HCT116 (cell line): ENCODE data around the gene TSC2. TPM values are rescaled to one million over a fixed set of nuclear protein-coding genes. Genes with fewer than 3 reads are reported as not detected.

Experiments used
- ATAC-seq: fragments of 200-7000 bp; cut with Tn5 transposase; 2 replicates; pipeline ENCODE4 v1.9.1; 2020; ENCODE audit warnings: mild to moderate bottlenecking, moderate library complexity
- BruUV-seq: library from RNA; stranded (reverse); fragments of 400-500 nt; replicated peaks from 2 replicates; lab custom pipeline; 2021; lab: Mats Ljungman, UMichigan
- CTCF ChIA-PET: fragments of 300-600 bp; sonication (Branson Sonifier 250); formaldehyde crosslinking; loops from one replicate; lab custom pipeline; 2021; ENCODE audit warnings: antibody characterized with exemption; lab: Charles Lee
- POLR2A ChIA-PET: fragments of 300-600, 350-600 bp; sonication (Branson Sonifier 250); formaldehyde crosslinking; loops from one replicate; lab custom pipeline; 2021; ENCODE audit warnings: antibody characterized with exemption; lab: Charles Lee
- RAD21 ChIA-PET, 2 experiments: fragments of 300-600 bp; sonication (Branson Sonifier 250); formaldehyde crosslinking; loops; one replicate each; lab custom pipeline; 2023; ENCODE audit warnings: low total read pairs in 2 of 2; ENCODE audit not compliant: uncharacterized antibody in 2 of 2, unreplicated experiment in 2 of 2, low non-redundant PET in 1 of 2; lab: Charles Lee
- DNase-seq: peaks from one replicate; pipeline ENCODE4 v3.0.0-alpha.2; 2010; ENCODE audit warnings: low read depth, low spot score
- H2AFZ ChIP-seq: fragments of 200-600 bp; shearing (Covaris generic), sonication (generic); 2 replicates; pipeline ENCODE4 v1.6.1; 2017; ENCODE audit warnings: low read depth, mixed run types, mixed read lengths, antibody characterized with exemption, low read length; ENCODE audit not compliant: poor library complexity, severe bottlenecking
- H3K27ac ChIP-seq: 2 replicates; pipeline ENCODE4 v1.5.1; 2012; ENCODE audit warnings: low read depth, low read length
- H3K27me3 ChIP-seq: fragments of 200-600 bp; sonication (generic); 2 replicates; pipeline ENCODE4 v1.6.1; 2016; ENCODE audit warnings: mixed run types, low read length, mixed read lengths; ENCODE audit not compliant: insufficient read depth
- H3K36me3 ChIP-seq, 2 experiments: fragments of 200-500 bp in 1 of 2; fragments of 200-600 bp in 1 of 2; sonication (Bioruptor generic) in 1 of 2; sonication (generic) in 1 of 2; 2 replicates each; pipeline versions ENCODE4 v1.5.1 to v1.6.1; 2014 to 2016; ENCODE audit warnings: low read length in 2 of 2, inconsistent platforms in 1 of 2, mixed read lengths in 1 of 2, mixed run types in 1 of 2; ENCODE audit not compliant: insufficient read depth in 2 of 2, control insufficient read depth in 1 of 2
- H3K4me1 ChIP-seq, 2 experiments: fragments of 200-600 bp in 1 of 2; sonication (generic) in 1 of 2; 2 replicates each; pipeline versions ENCODE4 v1.5.1 to v1.6.1; 2012 to 2017; ENCODE audit warnings: low read length in 2 of 2, inconsistent platforms in 1 of 2, mild to moderate bottlenecking in 1 of 2, mixed read lengths in 1 of 2, mixed run types in 1 of 2, moderate library complexity in 1 of 2; ENCODE audit not compliant: insufficient read depth in 2 of 2, control insufficient read depth in 1 of 2
- H3K4me2 ChIP-seq: fragments of 200-600 bp; sonication (generic); 2 replicates; pipeline ENCODE4 v1.6.1; 2017; ENCODE audit warnings: mixed run types, low read length, mixed read lengths
- H3K4me3 ChIP-seq, 2 experiments: fragments of 200-600 bp in 1 of 2; sonication (generic) in 1 of 2; replicated peaks in 1 of 2; 2 replicates each; pipeline ENCODE4 v1.5.1; 2011 to 2016; ENCODE audit warnings: low read length in 2 of 2, control low read depth in 1 of 2, low read depth in 1 of 2, mild to moderate bottlenecking in 1 of 2, mixed read lengths in 1 of 2, mixed run types in 1 of 2
- H3K79me2 ChIP-seq: fragments of 200-600 bp; sonication (generic); 2 replicates; pipeline ENCODE4 v1.6.1; 2017; ENCODE audit warnings: mild to moderate bottlenecking, mixed run types, low read length, moderate library complexity, mixed read lengths; ENCODE audit not compliant: insufficient read depth
- H3K9ac ChIP-seq: fragments of 200-600 bp; sonication (generic); 2 replicates; pipeline ENCODE4 v1.6.1; 2016; ENCODE audit warnings: low read length, mixed read lengths
- H3K9me2 ChIP-seq: fragments of 200-600 bp; sonication (generic), shearing (Covaris generic); 2 replicates; pipeline ENCODE4 v1.6.1; 2017; ENCODE audit warnings: mixed run types, mild to moderate bottlenecking, moderate library complexity; ENCODE audit not compliant: insufficient read depth
- H3K9me3 ChIP-seq, 2 experiments: fragments of 200-500 bp in 1 of 2; fragments of 200-600 bp in 1 of 2; sonication (Bioruptor generic) in 1 of 2; sonication (generic) in 1 of 2; 2 replicates each; pipeline ENCODE4 v1.6.1; 2014 to 2017; ENCODE audit warnings: low read length in 2 of 2, mixed read lengths in 2 of 2, inconsistent platforms in 1 of 2, low read depth in 1 of 2, mild to moderate bottlenecking in 1 of 2, mixed run types in 1 of 2, moderate library complexity in 1 of 2; ENCODE audit not compliant: control insufficient read depth in 1 of 2, insufficient read depth in 1 of 2
- H4K20me1 ChIP-seq: fragments of 200-600 bp; sonication (generic), shearing (Covaris generic); 2 replicates; pipeline ENCODE4 v1.6.1; 2017; ENCODE audit warnings: mixed run types, mild to moderate bottlenecking, moderate library complexity; ENCODE audit not compliant: insufficient read depth
- CBX3 ChIP-seq: IDR thresholded peaks from 2 replicates; pipeline ENCODE4 v1.6.1; 2012; ENCODE audit warnings: low read depth
- CEBPB ChIP-seq: IDR thresholded peaks from 2 replicates; pipeline ENCODE4 v1.6.1; 2012; ENCODE audit warnings: low read depth
- EGR1 ChIP-seq: IDR thresholded peaks from 2 replicates; pipeline ENCODE4 v1.6.1; 2012; ENCODE audit warnings: low read depth
- EZH2 ChIP-seq: fragments of 200-600 bp; sonication (generic); IDR thresholded peaks from 2 replicates; pipeline ENCODE4 v1.6.1; 2017; ENCODE audit warnings: antibody characterized with exemption, mixed run types
- EZH2phosphoT487 ChIP-seq: fragments of 200-600 bp; IDR thresholded peaks from 2 replicates; pipeline ENCODE4 v1.6.1; 2018; ENCODE audit warnings: antibody characterized with exemption, borderline replicate concordance
- FOSL1 ChIP-seq: IDR thresholded peaks from 2 replicates; pipeline ENCODE4 v1.6.1; 2012; ENCODE audit warnings: low read depth
- JUND ChIP-seq: IDR thresholded peaks from 2 replicates; pipeline ENCODE4 v1.6.1; 2012
- POLR2AphosphoS5 ChIP-seq: IDR thresholded peaks from 2 replicates; pipeline ENCODE4 v1.6.1; 2011; ENCODE audit warnings: mild to moderate bottlenecking, low read depth, low read length, moderate library complexity
- RAD21 ChIP-seq: IDR thresholded peaks from 2 replicates; pipeline ENCODE4 v1.6.1; 2012; ENCODE audit warnings: low read depth, mild to moderate bottlenecking
- SIN3A ChIP-seq: IDR thresholded peaks from 2 replicates; pipeline ENCODE4 v1.6.1; 2012; ENCODE audit warnings: low read depth
- SP1 ChIP-seq: IDR thresholded peaks from 2 replicates; pipeline ENCODE4 v1.6.1; 2012; ENCODE audit warnings: low read depth
- YY1 ChIP-seq: IDR thresholded peaks from 2 replicates; pipeline ENCODE4 v1.6.1; 2011; ENCODE audit warnings: low read length, low read depth, moderate library complexity, mild to moderate bottlenecking; ENCODE audit not compliant: insufficient replicate concordance; ENCODE audit errors: extremely low read depth
- ZFX ChIP-seq: fragments of 450-650 bp; IDR thresholded peaks from 2 replicates; pipeline ENCODE4 v1.6.1; 2017
- intact Hi-C: fragments of 100-400 bp; cut with micrococcal nuclease; formaldehyde crosslinking; loops from 2 replicates; pipeline ENCODE4 v1.10.0; 2022
- total RNA-seq: library from RNA; stranded (reverse); gene quantifications from one replicate; pipeline ENCODE4 v1.2.1, GENCODE V29; 2021; ENCODE audit not compliant: unreplicated experiment
- TF ChIP-seq, protein P1 (sequence below): IDR thresholded peaks from 2 replicates; pipeline ENCODE4 v1.6.1; 2012; ENCODE audit warnings: low read depth
- TF ChIP-seq, protein P2 (sequence below), 3 experiments: fragments of 200-600 bp in 1 of 3; sonication (generic) in 1 of 3; IDR thresholded peaks in 2 of 3; conservative IDR thresholded peaks in 1 of 3; 2 replicates each; pipeline ENCODE4 v1.5.1; 2012 to 2017; ENCODE audit warnings: low read depth in 2 of 3, low read length in 2 of 3, antibody characterized with exemption in 1 of 3, borderline replicate concordance in 1 of 3, control low read depth in 1 of 3, mild to moderate bottlenecking in 1 of 3, mixed read lengths in 1 of 3, mixed run types in 1 of 3, moderate library complexity in 1 of 3; ENCODE audit not compliant: insufficient read depth in 1 of 3
- TF ChIP-seq, protein P3 (sequence below): IDR thresholded peaks from 2 replicates; pipeline ENCODE4 v1.6.1; 2012

The TSC2 gene
- total RNA-seq, 1 experiment from 2014 or later = 74.1 TPM

- TF ChIP-seq, protein P1, sequence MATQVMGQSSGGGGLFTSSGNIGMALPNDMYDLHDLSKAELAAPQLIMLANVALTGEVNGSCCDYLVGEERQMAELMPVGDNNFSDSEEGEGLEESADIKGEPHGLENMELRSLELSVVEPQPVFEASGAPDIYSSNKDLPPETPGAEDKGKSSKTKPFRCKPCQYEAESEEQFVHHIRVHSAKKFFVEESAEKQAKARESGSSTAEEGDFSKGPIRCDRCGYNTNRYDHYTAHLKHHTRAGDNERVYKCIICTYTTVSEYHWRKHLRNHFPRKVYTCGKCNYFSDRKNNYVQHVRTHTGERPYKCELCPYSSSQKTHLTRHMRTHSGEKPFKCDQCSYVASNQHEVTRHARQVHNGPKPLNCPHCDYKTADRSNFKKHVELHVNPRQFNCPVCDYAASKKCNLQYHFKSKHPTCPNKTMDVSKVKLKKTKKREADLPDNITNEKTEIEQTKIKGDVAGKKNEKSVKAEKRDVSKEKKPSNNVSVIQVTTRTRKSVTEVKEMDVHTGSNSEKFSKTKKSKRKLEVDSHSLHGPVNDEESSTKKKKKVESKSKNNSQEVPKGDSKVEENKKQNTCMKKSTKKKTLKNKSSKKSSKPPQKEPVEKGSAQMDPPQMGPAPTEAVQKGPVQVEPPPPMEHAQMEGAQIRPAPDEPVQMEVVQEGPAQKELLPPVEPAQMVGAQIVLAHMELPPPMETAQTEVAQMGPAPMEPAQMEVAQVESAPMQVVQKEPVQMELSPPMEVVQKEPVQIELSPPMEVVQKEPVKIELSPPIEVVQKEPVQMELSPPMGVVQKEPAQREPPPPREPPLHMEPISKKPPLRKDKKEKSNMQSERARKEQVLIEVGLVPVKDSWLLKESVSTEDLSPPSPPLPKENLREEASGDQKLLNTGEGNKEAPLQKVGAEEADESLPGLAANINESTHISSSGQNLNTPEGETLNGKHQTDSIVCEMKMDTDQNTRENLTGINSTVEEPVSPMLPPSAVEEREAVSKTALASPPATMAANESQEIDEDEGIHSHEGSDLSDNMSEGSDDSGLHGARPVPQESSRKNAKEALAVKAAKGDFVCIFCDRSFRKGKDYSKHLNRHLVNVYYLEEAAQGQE = no peak
- TF ChIP-seq EZH2phosphoT487 (no peak), YY1 (no peak), SIN3A (no peak), SP1 (no peak)
Measured at GRCh38 chr16:2085669-2086068, 37.9 kb downstream of the TSC2 start (continued).

DNA sequence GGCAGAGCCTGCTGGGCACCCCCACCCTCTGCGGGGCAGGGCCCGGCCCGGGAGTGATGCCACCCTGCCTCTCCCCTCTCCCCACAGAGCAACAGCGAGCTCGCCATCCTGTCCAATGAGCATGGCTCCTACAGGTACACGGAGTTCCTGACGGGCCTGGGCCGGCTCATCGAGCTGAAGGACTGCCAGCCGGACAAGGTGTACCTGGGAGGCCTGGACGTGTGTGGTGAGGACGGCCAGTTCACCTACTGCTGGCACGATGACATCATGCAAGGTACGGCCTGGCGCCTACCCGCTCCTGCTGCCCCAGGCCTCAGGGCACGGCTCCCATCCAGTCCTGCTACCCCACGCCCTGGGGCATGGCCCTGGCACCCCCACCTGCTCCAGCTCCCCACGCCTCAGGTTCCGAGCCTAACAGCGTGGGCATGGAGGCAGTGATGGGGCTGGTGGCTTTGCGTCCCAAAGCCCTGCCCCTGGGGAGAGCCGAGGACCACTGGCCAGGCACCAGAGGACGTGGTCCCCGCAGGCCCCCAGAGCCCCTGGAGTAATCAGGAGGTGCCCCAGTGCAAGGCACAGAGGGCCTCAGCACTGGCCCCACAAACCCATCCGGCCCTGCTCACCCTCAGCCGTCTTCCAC lies 38.4 kb downstream of the TSC2 start:
- BruUV-seq = no TSS peak
- no peaks in the 10 kb centered on the region for H3K79me2 ChIP-seq
- no peak for ATAC-seq
- peaks cover 4 to 12% of the 10 kb centered on the region in 2 experiments for H3K4me1 ChIP-seq
- ChIA-PET RAD21 (no interaction called here), CTCF (interaction anchor here (1.1 kb wide), 1 partner anchor 39 kb away, joined by 3 read pairs; the partner anchor contains the start of genes NTHL1 and TSC2), POLR2A (no interaction called here)
- H3K36me3 ChIP-seq = peaks cover 5 to 13% of the 10 kb centered on the region in 2 experiments; a peak in 2 of 4 replicates
- H3K27ac ChIP-seq = no peak overlapping the region; the same call in 1 of the 2 replicates
- H2AFZ ChIP-seq = no peak overlapping the region
- no peak overlapping the region for H3K4me3 ChIP-seq
- TF ChIP-seq RAD21 (no peak), CBX3 (no peak), EZH2 (no peak), FOSL1 (no peak), POLR2AphosphoS5 (no peak), ZFX (no peak), CEBPB (no peak), JUND (no peak), SP1 (no peak), EZH2phosphoT487 (no peak), YY1 (no peak), EGR1 (no peak)
- TF ChIP-seq, protein P2, sequence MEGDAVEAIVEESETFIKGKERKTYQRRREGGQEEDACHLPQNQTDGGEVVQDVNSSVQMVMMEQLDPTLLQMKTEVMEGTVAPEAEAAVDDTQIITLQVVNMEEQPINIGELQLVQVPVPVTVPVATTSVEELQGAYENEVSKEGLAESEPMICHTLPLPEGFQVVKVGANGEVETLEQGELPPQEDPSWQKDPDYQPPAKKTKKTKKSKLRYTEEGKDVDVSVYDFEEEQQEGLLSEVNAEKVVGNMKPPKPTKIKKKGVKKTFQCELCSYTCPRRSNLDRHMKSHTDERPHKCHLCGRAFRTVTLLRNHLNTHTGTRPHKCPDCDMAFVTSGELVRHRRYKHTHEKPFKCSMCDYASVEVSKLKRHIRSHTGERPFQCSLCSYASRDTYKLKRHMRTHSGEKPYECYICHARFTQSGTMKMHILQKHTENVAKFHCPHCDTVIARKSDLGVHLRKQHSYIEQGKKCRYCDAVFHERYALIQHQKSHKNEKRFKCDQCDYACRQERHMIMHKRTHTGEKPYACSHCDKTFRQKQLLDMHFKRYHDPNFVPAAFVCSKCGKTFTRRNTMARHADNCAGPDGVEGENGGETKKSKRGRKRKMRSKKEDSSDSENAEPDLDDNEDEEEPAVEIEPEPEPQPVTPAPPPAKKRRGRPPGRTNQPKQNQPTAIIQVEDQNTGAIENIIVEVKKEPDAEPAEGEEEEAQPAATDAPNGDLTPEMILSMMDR (IDR thresholded peaks at IDR 0.05 in 2 of 3, conservative IDR thresholded peaks at IDR 0.05 in 1 of 3; ENCODE audit: borderline replicate concordance in 1 of 3, insufficient read depth in 1 of 3, low read depth in 2 of 3, low read length in 2 of 3) = no peak
- TF ChIP-seq, protein P3, sequence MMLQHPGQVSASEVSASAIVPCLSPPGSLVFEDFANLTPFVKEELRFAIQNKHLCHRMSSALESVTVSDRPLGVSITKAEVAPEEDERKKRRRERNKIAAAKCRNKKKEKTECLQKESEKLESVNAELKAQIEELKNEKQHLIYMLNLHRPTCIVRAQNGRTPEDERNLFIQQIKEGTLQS = no peak
- no peak overlapping the region for H3K9ac ChIP-seq
- H3K27me3 ChIP-seq = no peaks in the 10 kb centered on the region
- H3K4me2 ChIP-seq = no peak overlapping the region
- H3K9me3 ChIP-seq = no peaks in the 10 kb centered on the region
- intact Hi-C loops = no loop called here
- no peaks in the 10 kb centered on the region for H3K9me2 ChIP-seq
- no peaks in the 10 kb centered on the region for H4K20me1 ChIP-seq
- DNase-seq = no peak
